Endothelial cell (in vitro differentiated cells): Measurements from ENCODE around the gene ZC2HC1C. TPM values are rescaled to one million over a fixed set of nuclear protein-coding genes. Genes with fewer than 3 reads are reported as not detected.

Experiments used
- DNase-seq: peaks from one replicate; pipeline ENCODE4 v3.0.0; 2021; ENCODE audit warnings: low spot score
- H3K27ac Mint-ChIP-seq: one replicate; pipeline ENCODE4 v1.8.0; 2021; ENCODE audit warnings: mixed read lengths, inconsistent platforms; ENCODE audit not compliant: unreplicated experiment
- H3K27me3 Mint-ChIP-seq: one replicate; pipeline ENCODE4 v1.8.0; 2021; ENCODE audit warnings: mild to moderate bottlenecking, moderate library complexity, mixed read lengths, inconsistent platforms; ENCODE audit not compliant: unreplicated experiment
- H3K36me3 Mint-ChIP-seq: one replicate; pipeline ENCODE4 v1.8.0; 2021; ENCODE audit warnings: mild to moderate bottlenecking, low read depth, mixed read lengths, inconsistent platforms; ENCODE audit not compliant: unreplicated experiment
- H3K4me1 Mint-ChIP-seq: one replicate; pipeline ENCODE4 v1.8.0; 2021; ENCODE audit warnings: mild to moderate bottlenecking, mixed read lengths, inconsistent platforms; ENCODE audit not compliant: unreplicated experiment
- H3K4me3 Mint-ChIP-seq: one replicate; pipeline ENCODE4 v1.8.0; 2021; ENCODE audit warnings: mild to moderate bottlenecking, mixed read lengths, inconsistent platforms; ENCODE audit not compliant: unreplicated experiment
- H3K9me3 Mint-ChIP-seq: one replicate; pipeline ENCODE4 v1.8.0; 2021; ENCODE audit warnings: mixed read lengths, inconsistent platforms; ENCODE audit not compliant: unreplicated experiment
- CTCF ChIP-seq: fragments of 200-600 bp; sonication (generic); IDR thresholded peaks from one replicate; pipeline ENCODE4 v1.5.0; 2021; ENCODE audit warnings: antibody characterized with exemption; ENCODE audit not compliant: unreplicated experiment
- total RNA-seq: library from RNA; stranded (reverse); fragmentation: NEBNext Ultra II Directional; extraction: Animal tissue kit (Norgen Biotek cat#: 25700); gene quantifications from one replicate; pipeline ENCODE4 v1.2.1, GENCODE V29; 2021; ENCODE audit not compliant: unreplicated experiment

ZC2HC1C gene
- total RNA-seq, 1 donor from 2014 or later: 1.6 TPM

- TF ChIP-seq CTCF: no peak
- H3K4me1 Mint-ChIP-seq: peaks cover 26% of the 10 kb centered on the region
- DNase-seq: no peak
- H3K27me3 Mint-ChIP-seq: no peaks in the 10 kb centered on the region
- no peaks in the 10 kb centered on the region for H3K9me3 Mint-ChIP-seq
- peaks cover 9% of the 10 kb centered on the region for H3K36me3 Mint-ChIP-seq
- peak overlapping the region; percentile 87 for H3K27ac Mint-ChIP-seq
- H3K4me3 Mint-ChIP-seq: peak overlapping the region; percentile 83
Measured at GRCh38 chr14:75127903-75128595, 58.6 kb downstream of the ZC2HC1C start.

GRCh38 chr14:75128596-75128990 is 59.2 kb downstream of the ZC2HC1C start:
- no peak for TF ChIP-seq CTCF
- Mint-ChIP-seq H3K4me3 (no peak overlapping the region), H3K9me3 (no peaks in the 10 kb centered on the region), H3K27me3 (no peaks in the 10 kb centered on the region), H3K36me3 (peaks cover 11% of the 10 kb centered on the region), H3K4me1 (peaks cover 26% of the 10 kb centered on the region), H3K27ac (no peak overlapping the region)
- DNase-seq: no peak

Other genes starting within 250 kb of the ZC2HC1C start
- gene PROX2, start 193.5 kb upstream of the ZC2HC1C start, total RNA-seq: 0.08 TPM
- gene DLST, start 187.7 kb upstream of the ZC2HC1C start, total RNA-seq: 125 TPM
- gene RPS6KL1, start 146.4 kb upstream of the ZC2HC1C start, total RNA-seq: 2.3 TPM
- 6.5 TPM for gene PGF, start 114.0 kb upstream of the ZC2HC1C start, total RNA-seq
- gene EIF2B2, start 66.7 kb upstream of the ZC2HC1C start, total RNA-seq: 31.8 TPM
- 17.2 TPM for gene MLH3, start 18.2 kb upstream of the ZC2HC1C start, total RNA-seq
- 5.8 TPM for gene ACYP1, start 5.6 kb upstream of the ZC2HC1C start, total RNA-seq
- gene NEK9, start 57.4 kb downstream of the ZC2HC1C start, total RNA-seq: 74.3 TPM
- 312 TPM for gene TMED10, start 107.0 kb downstream of the ZC2HC1C start, total RNA-seq
- 41.5 TPM for gene FOS, start 209.2 kb downstream of the ZC2HC1C start, total RNA-seq